Body of pancreas (tissue), 4 donors: Measurements from ENCODE around the gene EPHA8. TPM values are rescaled to one million over a fixed set of nuclear protein-coding genes. Genes with fewer than 3 reads are reported as not detected.

Experiments
- ATAC-seq: fragments of 150-250 bp; one replicate; pipeline ENCODE4 v1.9.1; 2016
- DNase-seq, 4 donors: peaks; one replicate each; pipeline ENCODE4 v3.0.0-alpha.2; 2019
- H3K27ac ChIP-seq, 4 donors: fragments of 200-600 bp; sonication (generic); 1 replicate in 3 of 4; 2 replicates in 1 of 4; pipeline versions ENCODE4 v1.5.1 to v1.6.1; 2016 to 2019; ENCODE audit warnings: mild to moderate bottlenecking in 1 of 4, mixed read lengths in 1 of 4, moderate library complexity in 1 of 4
- H3K27me3 ChIP-seq, 2 donors: fragments of 200-600 bp; sonication (generic); one replicate each; pipeline ENCODE4 v1.6.0; 2016; ENCODE audit warnings: mild to moderate bottlenecking in 1 of 2
- H3K36me3 ChIP-seq, 2 donors: fragments of 200-600 bp; sonication (generic); replicated peaks in 1 of 2; 2 replicates each; pipeline ENCODE4 v1.5.1; 2016; ENCODE audit warnings: low read depth in 2 of 2; ENCODE audit not compliant: insufficient read depth in 1 of 2
- H3K4me1 ChIP-seq: fragments of 200-600 bp; sonication (generic); one replicate; pipeline ENCODE4 v1.6.0; 2016
- H3K4me3 ChIP-seq, 2 donors: fragments of 200-600 bp; sonication (generic); 1 replicate in 1 of 2; 2 replicates in 1 of 2; pipeline ENCODE4 v1.5.1; 2016 to 2019
- H3K9me3 ChIP-seq, 3 donors: fragments of 200-600 bp; sonication (generic); 1 replicate in 2 of 3; 2 replicates in 1 of 3; pipeline ENCODE4 v1.5.1; 2016
- CTCF ChIP-seq, 7 experiments: fragments of 450-650 bp in 4 of 7; fragments of 200-600 bp in 3 of 7; sonication (generic) in 3 of 7; IDR thresholded peaks; one replicate each; pipeline ENCODE4 v1.5.1; 2016 to 2019; ENCODE audit warnings: antibody characterized with exemption in 7 of 7
- POLR2A ChIP-seq, 3 donors: fragments of 450-650 bp; IDR thresholded peaks; one replicate each; pipeline ENCODE4 v1.6.1; 2016; ENCODE audit warnings: antibody characterized with exemption in 3 of 3, mild to moderate bottlenecking in 2 of 3
- WGBS, 2 donors: methylation state at CpG; one replicate each; pipeline ENCODE4 v1.1.5; 2017; 5-methylcytosine and 5-hydroxymethylcytosine counted together
- intact Hi-C: fragments of 100-400 bp; cut with DNase I; formaldehyde crosslinking; loops from one replicate; pipeline ENCODE4 v1.15.1; 2023
- total RNA-seq, 2 donors: library from RNA; depleted of rRNA; stranded (reverse); fragments of >200 nt; gene quantifications; one replicate each; pipeline ENCODE4 v1.1.0, GENCODE V29; 2016

The EPHA8 gene
- total RNA-seq, 2 donors from 2014 or later, result 0.52 to 0.66 TPM

DNA sequence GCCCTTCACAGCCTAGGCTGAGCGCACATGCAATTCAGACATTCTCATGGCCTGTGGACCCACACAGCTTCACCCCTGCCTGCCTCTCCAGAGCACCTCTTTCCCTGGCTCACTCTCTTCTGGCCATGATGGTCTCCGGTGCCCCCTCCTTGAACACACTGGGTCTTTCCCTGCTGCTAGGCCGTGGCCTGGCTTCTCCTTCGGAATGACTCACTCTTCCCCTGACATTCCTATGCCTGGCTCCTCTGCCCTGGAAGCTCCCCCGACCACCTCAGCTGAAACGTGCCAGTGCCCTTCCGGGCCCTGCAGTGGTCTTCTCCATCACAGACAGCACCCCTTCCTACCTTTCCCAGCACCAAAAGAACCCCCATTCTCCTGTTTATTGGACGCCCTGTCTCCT, 28.3 kb downstream of the EPHA8 start:
- H3K36me3 ChIP-seq, result no peaks in the 10 kb centered on the region
- no peak for TF ChIP-seq POLR2A (IDR thresholded peaks at IDR 0.05)
- DNase-seq, result no peak
- ATAC-seq, result no peak
- no peak overlapping the region for H3K4me3 ChIP-seq
- H3K27ac ChIP-seq, result no peak overlapping the region
- intact Hi-C loops, result no loop called here
- H3K9me3 ChIP-seq, result no peaks in the 10 kb centered on the region
- H3K27me3 ChIP-seq, result no peaks in the 10 kb centered on the region
- 69 to 79% methylated on average over 8 of the region's 8 CpGs for WGBS, 2 donors
- no peaks in the 10 kb centered on the region for H3K4me1 ChIP-seq

DNA sequence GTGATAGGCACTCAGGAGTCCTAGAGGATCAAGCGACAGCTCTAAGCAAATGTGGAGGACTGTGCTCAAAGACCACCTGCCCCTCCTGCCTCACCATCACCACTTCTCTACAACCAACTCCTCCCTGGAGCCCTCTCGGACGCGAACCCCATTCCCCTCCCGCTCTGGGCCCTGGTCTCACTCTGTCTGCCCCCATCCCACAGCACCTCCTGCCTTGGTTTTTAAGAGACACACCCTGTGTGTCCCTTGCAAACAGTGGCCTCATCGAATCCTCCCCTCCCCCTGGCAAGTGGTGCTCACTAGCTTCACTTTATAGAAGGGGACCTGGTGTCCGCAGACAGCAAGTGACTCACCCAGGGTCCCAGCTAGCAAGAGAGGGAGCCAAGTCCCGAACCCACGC, 28.8 kb downstream of the EPHA8 start:
- no peaks in the 10 kb centered on the region for H3K9me3 ChIP-seq
- no peak for DNase-seq
- H3K27me3 ChIP-seq, result no peaks in the 10 kb centered on the region
- H3K36me3 ChIP-seq, result no peaks in the 10 kb centered on the region
- intact Hi-C loops, result no loop called here
- no peak overlapping the region for H3K27ac ChIP-seq
- TF ChIP-seq CTCF (IDR thresholded peaks at IDR 0.05) (no peak), POLR2A (IDR thresholded peaks at IDR 0.05) (no peak)
- no peak for ATAC-seq
- no peak overlapping the region for H3K4me3 ChIP-seq
- no peaks in the 10 kb centered on the region for H3K4me1 ChIP-seq
- 86 to 89% methylated on average over 8 to 9 of the region's 9 CpGs for WGBS, 2 donors

DNA sequence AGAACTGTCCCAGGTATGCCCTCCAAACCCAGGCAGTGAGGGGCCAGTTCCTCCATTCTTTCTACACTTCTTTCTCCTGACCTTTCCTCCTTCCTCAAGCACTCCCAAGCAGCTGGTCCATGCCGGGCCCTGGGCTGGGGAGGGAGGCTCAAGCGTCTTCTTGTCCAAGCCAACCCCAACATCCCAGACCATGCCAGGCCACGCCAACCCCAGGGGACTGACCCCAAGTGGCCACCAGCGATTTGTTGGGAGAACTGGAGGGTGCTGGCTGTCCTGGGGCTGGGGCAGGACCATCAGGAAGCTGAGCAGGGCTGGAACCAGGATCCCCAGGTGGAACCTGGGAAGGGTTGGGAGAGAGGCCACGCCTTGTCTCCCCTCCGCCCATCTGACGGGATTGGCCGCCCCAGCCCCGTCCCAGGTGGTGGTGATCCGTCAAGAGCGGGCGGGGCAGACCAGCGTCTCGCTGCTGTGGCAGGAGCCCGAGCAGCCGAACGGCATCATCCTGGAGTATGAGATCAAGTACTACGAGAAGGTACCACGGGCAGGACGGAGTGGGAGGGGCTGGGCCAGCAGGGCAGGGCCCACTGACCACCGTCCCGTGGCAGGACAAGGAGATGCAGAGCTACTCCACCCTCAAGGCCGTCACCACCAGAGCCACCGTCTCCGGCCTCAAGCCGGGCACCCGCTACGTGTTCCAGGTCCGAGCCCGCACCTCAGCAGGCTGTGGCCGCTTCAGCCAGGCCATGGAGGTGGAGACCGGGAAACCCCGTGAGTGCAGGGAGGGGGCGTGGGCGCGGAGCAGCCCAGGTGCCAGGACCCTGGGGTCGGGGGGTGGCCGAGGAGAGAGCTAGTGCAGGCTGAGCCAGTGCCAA, 29.9 kb downstream of the EPHA8 start:
- no peaks in the 10 kb centered on the region for H3K4me1 ChIP-seq
- no peak overlapping the region for H3K27ac ChIP-seq
- H3K36me3 ChIP-seq, result no peaks in the 10 kb centered on the region
- H3K27me3 ChIP-seq, result no peaks in the 10 kb centered on the region
- DNase-seq (no peak), ATAC-seq (no peak)
- intact Hi-C loops, result no loop called here
- H3K9me3 ChIP-seq, result no peaks in the 10 kb centered on the region
- no peak overlapping the region for H3K4me3 ChIP-seq
- WGBS, 2 donors, result 55 to 82% methylated on average over 6 to 38 of the region's 38 CpGs
- TF ChIP-seq POLR2A (IDR thresholded peaks at IDR 0.05) (no peak), CTCF (IDR thresholded peaks at IDR 0.05) (no peak)

DNA sequence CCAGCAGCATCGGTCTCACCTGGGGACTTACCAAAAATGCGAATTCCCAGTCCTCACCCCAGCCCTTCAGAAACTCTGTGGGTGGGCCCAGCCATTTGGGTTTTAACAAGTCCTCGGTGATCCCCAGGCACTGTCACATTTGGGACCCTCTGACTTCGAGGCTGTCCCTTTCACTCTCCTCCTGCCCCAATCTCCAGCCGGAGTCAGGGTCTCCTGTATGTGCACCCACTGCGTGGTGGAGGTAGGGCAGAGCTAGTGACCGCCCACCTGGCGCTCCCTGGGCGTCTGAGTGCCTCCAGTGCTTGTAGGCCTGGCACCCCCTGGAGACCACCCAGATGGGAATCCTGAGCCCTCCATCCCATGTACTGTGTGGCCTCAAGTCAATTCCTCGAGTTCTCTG, 31.1 kb downstream of the EPHA8 start:
- no peak for DNase-seq
- intact Hi-C loops, result no loop called here
- Histone ChIP-seq H3K27ac (no peak overlapping the region), H3K4me1 (no peaks in the 10 kb centered on the region), H3K9me3 (no peaks in the 10 kb centered on the region), H3K36me3 (no peaks in the 10 kb centered on the region), H3K4me3 (no peak overlapping the region), H3K27me3 (no peaks in the 10 kb centered on the region)
- WGBS, 2 donors, result 67 to 76% methylated on average over 3 to 10 of the region's 10 CpGs
- ATAC-seq, result no peak
- TF ChIP-seq CTCF (IDR thresholded peaks at IDR 0.05), result no peak
- no peak for TF ChIP-seq POLR2A (IDR thresholded peaks at IDR 0.05)

DNA sequence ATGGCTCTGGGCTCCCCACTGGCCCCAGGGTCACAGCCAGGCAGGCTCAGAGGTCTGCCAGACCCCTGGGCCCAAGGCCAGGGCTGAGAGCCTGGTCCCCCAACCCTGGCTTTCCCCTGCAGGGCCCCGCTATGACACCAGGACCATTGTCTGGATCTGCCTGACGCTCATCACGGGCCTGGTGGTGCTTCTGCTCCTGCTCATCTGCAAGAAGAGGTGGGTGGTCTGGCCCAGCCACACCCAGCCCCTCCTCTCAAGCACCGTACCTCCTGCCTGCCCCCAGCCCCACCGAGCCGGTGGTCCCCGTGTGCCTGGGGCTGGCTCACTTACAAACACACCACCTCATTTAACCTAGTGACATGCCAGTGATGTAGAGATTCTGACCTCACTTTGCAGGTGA, 31.8 kb downstream of the EPHA8 start:
- Histone ChIP-seq H3K9me3 (no peaks in the 10 kb centered on the region), H3K27me3 (no peaks in the 10 kb centered on the region), H3K27ac (no peak overlapping the region), H3K4me3 (no peak overlapping the region), H3K4me1 (no peaks in the 10 kb centered on the region), H3K36me3 (no peaks in the 10 kb centered on the region)
- ATAC-seq (no peak), DNase-seq (no peak)
- 87% methylated on average over 7 of the region's 7 CpGs; no CpG with 5 or more reads in 1 of the 2 donors for WGBS, 2 donors
- intact Hi-C loops, result no loop called here
- TF ChIP-seq POLR2A (IDR thresholded peaks at IDR 0.05) (no peak), CTCF (IDR thresholded peaks at IDR 0.05) (no peak)
